Bone marrow (tissue), 2 donors: Measurements from ENCODE around the gene FGD1.

ENCODE experiments used
- DNase-seq, 2 donors: peaks; one replicate each; lab custom pipeline; 2025; lab: John Stamatoyannopoulos, UW

FGD1 gene

DNA sequence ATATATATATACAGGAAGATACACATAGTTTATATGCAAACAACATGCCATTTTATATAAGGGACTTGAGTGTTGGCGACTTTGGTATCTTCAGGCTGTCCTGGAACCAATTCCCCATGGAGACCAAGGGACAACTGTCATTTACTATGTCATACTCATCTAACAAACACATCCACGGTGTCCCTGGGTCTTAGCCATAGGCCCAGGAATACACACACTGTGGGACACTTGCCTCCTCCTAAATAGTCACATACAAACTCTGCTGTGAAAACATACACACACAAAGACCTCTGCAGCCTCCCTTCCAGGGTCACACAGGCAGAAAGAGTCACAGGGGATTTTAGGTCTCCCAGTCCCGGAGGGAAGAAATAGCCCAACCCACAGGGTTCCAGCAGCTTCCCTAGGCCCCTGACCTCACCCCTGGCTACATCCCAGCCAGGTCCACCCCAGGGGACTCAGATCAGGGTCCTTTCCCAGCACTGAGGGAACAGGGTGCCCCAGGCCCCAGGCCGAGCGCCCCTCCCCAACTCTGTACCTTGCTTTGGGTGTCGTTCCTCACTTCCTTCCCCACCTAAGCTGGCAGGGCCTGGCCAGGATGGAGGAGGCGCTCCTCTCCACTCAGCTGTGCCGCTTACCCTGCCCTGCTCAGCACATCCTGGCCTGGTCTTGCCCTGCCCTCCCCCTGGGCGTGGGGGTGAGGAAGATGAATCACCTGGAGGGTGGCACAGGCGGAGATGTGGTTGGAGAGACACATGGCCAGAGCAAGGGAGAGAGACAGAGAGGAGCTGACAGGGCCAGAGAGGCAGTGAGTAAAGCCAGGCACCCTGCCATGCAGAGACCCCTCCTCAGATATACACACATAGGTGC is 21.8 kb downstream of the FGD1 start:
- no peak for DNase-seq

DNA sequence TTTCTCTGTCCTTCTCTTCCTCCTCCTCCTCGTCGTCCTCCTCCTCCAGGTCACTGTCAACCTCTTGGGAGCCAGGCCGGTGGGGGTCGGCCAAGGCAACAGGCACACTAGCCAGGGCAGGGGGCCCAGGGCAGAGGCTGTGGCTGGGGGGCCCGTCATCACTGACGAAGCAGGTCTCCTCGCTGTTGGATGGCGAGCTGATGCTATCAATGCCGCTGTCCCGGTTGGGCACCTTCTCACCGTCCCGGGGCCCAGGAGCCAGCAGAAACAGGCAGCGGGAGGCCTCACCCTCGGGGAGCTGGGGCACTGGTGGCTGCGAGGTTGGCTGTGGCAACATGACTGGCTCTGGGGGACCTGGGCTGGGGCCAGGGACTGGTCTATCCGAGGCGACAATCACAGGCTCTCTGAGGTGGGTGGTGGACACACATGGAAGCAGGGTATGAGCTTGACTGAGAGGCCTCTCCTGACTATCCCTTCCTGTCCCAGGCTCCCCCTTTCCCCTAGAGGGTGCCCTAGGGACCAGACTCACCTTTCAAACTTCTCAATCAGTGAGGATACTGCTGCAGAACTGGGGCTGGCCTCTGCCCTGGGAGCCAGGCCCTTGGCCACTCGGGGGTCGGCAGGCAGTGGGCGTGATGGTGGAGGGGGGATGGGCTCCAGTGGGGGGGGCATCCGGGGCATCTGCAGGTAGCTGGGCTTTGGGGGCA is 25.8 kb downstream of the FGD1 start:
- no peak for DNase-seq

DNA sequence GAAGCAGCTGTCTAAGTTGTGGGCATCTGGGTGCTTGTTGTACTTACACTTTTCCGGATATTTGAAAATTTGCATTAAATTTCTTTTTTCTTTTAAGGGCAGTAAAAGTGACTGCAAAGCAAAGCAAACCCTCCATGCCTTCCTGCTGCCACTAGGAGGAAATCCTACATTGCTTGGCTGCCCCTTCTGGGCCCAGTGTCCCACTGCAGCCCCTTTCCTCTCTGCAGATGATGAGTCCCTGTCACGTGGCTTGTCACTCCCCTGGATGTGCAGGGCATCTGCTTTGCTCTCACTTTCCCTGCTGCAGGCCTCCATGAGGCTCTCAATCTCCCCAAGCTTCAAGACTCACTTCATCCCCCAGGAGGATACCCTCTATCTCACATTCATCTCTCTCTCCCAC is 43.1 kb downstream of the FGD1 start:
- DNase-seq, result no peak

DNA sequence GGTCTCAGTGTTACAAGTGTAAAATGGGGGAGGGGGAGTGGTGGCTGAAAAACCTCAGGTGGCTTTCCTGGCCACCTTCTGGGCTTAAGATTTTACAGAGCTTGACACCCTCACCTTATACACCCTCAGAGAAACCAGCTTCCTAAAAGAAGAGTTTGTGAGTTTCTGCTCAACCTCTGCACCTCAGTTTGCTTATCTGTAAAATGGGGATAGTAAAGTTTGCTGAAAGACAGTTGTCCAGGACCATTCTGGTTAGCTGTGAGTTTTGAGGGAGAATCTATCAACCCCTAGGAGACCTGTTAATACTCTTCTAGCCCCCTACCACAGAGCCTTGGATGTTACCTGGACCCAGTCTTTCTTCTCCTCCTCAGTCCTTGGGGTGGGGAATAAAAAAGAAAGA is 46.1 kb downstream of the FGD1 start:
- no peak for DNase-seq

DNA sequence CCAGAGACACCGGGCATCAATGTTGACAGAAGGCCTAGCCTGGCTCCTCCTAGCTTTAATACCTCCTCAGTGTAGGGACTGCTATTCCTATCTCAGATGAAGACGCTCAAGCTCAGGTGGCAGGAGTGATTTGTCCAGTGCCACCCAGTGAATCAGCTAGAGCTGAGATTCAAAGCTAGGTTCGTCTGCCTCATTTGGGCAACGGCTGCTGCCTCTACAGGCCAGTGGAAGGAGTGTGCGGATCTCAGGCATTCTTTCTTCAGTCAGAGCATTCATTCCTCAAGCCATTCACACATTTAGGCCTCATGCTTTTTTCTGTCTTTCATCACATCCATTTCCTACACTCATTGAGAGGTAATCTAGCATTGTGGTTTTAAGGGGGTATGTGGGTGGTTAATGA is 48.6 kb downstream of the FGD1 start:
- no peak for DNase-seq

DNA sequence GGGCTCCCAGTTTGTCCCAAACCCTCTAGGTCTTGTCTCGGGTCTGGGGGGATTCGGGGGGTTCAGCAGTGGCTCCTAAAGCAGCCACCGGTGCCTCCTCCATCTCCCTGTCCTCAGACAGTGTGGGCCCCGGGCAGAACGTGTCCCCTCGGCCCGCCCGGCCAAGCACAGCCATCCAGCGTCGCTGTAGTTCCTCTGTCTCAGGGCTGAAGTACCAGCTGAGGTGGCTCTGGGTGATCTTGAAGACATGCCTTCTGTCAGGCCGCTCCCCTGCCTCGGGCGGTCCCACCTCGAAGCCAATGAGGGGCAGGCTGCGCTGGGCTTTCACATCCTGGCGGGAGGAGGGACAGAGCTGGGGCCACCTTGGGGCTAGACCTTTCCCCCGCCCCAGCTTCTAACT is 50.0 kb downstream of the FGD1 start:
- DNase-seq, result no peak

DNA sequence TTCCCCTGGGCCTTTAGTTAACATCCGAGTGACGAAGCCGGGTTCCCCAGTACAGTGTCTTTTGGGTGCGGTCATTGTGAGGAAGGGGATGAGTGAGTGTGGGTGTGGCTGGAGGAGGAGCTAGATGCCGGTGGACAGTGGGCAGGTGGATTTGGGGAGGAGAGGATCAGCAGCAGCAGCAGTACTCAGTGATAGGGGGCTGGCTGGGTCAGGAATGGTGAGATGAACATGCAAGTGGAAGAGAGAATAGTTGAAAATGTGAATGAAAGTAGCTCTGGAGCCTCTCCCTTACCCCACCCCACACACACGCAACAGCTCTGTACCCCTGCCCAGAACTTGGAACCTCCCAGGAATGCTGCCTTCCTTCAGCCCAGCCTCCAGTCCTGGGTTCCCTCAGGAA is 51.3 kb downstream of the FGD1 start:
- no peak for DNase-seq

DNA sequence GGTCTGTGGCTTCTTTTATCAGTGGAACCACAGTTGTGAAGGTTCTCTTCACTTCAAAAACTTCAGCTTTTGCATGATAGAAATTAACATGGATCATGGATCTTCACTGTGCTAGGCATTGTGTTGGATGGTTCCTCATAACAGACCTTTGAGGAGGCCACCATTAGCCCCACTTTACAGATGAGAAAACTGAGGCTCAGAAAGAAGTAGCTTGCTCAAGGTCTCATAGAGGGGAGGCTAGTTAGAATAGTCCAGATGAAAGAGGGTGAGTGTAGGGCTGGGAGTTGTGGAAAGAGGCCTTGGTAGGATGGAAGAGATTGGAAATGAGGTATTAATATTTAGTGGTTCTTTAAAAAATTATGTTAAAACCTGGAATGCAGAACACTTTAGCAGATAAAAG is 53.2 kb downstream of the FGD1 start:
- DNase-seq, result no peak

DNA sequence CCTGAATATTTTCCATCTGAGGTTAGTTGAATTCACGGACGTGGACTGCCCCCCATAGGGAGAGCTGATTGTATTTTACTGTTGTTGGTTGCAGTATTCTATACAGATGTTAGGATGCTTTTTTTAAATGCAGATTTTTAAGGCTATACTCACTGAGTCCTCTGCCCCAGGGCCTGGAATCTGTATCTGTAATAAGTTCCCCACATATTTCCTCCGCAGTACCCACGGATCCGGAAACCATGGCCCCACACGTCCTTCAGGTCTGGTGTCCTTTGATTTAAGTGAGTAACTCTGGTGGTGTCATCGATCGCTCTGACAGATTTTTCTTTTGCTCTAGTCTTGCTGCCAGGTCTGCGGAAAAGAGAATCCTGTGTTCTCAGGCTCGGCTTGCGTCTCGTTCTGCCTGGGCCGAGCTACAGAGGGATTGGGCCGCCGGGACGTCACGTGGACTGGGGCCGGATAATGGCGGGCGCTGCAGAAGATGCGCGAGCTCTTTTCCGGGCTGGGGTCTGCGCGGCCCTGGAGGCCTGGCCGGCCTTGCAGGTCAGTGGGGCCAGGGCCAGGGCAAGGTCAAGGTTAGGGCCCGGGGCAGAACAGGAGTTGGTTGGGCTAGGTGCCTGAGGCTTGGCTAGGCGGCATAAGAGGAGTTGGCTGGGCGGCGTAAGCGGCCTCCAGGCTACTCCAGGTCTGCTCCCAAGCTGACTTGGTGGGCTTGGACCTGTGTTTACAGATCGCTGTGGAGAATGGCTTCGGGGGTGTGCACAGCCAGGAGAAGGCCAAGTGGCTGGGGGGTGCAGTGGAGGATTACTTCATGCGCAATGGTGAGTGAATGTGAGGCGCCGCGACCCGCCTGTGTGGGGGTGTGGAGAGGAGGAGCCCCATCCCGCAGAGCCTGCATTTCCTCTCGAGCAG is 55.8 kb downstream of the FGD1 start, which contains the start of gene TSR2:
Gene TSR2, plus strand, starts transcription at position 445 of the 912 bp plus-strand sequence. Its CDS starts 18 bp downstream, at position 463.
- DNase-seq, result peak; percentile 18 to 85

DNA sequence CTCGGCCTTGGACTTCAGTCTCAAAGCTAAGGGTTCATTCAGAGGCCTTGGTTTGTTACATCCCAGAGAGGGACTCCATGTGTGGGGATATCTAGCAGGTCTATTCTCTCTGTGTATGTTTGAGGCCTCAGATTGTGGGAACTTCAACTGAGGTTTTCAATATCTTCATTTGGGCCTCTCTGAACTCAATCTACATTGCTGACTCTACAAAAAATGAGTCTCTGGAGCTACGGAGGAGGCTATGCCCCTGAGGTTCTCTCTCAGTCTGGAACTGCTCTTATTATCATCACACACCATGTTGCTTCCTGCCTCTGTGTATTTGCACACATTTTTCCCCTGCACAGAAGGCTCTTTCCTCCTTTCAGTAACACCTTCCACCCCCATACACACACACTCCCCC is 60.9 kb downstream of the FGD1 start:
- no peak for DNase-seq

DNA sequence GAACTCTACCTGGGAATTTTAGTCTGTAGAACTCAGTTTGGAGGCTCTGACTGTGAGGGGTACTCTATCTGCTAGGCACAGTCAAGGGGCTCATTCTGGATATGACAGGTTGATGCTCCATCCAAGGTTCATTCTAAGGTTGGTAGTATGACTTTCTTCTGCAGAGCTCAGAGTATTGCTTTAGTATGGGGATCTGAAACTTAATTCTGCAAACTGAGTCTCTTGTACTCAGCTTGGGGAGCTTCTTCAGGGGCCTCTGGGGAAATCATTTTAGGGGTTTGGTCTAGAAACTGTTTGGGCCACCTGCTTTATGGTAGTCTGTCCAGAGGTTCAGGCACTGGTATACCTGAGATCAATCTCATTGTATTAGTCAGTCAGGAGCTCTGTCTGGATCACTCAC is 65.5 kb downstream of the FGD1 start:
- DNase-seq, result no peak

DNA sequence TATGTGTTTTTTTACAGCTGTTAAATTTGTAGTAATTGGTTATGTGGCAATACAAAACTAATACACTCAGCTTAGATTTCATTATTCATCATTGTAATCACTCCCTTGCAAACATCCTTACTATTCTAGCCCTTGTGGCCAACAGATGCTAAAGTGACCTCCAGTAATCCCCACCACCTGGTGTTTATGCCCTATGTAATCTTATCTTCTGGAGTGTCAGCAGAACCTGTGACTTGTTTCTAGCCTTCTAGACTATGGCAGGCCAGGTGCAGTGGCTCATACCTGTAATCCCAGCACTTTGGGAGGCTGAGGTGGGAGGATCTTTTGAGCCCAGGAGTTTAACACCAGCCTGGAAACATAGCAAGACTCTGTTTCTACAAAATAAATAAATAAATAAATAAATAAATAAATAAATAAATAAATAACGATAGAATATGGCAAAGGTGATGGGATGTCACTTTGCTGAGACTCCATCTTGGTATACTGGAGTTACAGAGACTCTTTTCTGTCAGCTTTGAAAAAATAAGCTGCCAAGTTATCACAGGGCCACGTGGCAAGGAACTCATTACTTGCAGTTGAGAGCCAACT is 68.1 kb downstream of the FGD1 start:
- no peak for DNase-seq

DNA sequence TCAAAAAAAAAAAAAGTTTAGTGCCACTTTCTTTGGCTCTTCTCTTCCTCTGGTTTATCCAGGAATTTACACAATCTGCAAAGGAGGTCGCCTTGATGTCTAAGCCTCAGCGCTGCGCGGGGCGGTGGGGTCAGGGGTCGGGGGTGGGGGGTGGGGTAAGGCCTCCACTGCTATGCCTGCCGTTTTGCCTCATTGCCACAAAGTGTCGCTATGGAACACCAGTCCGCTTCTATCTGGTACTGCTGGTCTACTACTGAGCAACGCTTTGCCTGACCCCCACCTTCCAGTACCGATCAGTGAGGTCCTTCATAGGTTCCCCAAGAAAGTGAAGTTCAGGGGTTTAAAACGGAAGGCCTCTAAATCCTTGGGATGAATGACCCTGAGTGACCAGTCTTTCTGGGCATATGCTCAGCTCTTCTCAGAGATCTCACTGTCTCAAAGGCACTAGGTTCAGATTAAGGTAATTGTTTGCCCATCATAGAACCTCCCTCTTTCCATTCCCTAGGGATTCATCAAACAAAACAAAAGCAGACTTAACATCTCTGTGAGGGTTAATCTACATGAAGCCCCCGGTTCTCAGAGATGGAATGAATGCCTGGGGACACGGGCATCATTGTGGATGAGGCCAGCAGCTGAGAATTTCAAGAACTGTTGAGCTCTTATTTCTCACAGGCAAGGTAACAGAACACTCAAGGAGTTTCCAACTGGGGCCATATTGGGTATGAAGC is 72.7 kb downstream of the FGD1 start:
- peak in 1 of 2 donors; percentile 8 for DNase-seq

DNA sequence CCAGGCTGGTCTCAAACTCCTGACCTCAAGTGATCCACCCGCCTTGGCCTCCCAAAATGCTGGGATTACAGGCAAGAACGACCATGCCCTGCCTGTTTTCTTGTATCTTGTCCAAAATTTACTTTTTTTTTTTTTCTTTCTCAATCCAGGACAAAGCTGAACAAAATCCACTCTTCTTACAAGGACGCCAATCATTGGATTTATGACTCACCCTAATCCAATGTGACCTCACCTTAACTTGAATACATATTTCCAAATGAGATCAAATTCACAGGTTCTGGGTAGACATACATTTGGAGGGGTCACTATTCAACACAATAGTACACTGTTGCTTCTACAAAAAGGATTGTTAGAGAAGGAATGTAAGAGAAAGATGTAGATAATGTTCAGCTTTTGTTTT is 73.9 kb downstream of the FGD1 start:
- no peak for DNase-seq

DNA sequence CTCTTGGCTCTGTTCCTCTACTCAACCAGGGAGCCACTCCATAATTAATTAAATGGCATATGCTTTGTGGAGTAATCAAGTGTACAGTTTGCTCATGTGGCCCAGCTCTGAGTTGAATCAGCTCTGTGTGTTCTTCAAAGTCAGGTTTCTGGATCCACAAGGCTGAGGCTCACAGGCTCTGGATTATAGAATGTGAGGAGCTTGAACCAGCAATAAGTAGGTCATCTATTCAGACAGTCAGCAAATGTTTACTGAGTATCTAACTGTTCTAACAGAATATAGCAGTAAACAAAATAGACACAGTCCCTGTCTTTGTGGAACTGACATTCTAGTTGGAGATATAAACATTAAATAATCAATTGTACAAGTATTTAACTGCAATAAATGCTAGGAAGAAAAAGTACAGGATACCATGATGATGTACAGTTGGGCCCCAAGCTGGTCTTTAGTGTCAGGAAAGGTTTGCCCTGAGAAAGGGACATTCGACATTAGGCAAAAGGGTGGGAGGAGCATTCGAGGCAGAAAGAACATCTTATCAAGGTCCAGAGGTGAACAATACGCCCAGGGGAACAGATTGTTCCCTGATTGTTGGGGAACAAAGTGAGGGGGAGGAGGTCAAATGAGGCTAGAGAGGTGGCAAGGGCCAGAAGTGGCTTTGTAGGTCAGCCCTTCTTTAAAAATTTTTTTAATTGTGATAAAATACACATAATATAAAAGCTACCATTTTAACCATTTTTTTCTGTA is 76.3 kb downstream of the FGD1 start:
- DNase-seq, result no peak

DNA sequence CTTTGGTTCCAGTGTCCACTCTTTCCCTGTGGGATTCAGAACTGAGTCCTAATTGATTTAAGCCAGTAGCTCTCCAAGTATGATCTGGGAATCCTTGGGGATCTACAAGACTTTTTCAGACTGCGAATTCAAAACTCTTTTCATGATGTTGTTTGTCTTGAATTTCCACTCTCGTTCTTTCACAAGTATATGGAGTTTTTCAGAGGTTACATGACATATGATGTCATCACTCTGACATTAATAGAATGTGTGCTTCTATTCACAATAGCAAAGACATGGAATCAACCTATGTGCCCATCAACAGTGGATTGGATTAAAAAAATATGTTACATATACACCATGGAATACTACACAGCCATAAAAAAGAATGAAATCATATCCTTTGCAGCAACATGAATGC is 79.1 kb downstream of the FGD1 start:
- no peak for DNase-seq

DNA sequence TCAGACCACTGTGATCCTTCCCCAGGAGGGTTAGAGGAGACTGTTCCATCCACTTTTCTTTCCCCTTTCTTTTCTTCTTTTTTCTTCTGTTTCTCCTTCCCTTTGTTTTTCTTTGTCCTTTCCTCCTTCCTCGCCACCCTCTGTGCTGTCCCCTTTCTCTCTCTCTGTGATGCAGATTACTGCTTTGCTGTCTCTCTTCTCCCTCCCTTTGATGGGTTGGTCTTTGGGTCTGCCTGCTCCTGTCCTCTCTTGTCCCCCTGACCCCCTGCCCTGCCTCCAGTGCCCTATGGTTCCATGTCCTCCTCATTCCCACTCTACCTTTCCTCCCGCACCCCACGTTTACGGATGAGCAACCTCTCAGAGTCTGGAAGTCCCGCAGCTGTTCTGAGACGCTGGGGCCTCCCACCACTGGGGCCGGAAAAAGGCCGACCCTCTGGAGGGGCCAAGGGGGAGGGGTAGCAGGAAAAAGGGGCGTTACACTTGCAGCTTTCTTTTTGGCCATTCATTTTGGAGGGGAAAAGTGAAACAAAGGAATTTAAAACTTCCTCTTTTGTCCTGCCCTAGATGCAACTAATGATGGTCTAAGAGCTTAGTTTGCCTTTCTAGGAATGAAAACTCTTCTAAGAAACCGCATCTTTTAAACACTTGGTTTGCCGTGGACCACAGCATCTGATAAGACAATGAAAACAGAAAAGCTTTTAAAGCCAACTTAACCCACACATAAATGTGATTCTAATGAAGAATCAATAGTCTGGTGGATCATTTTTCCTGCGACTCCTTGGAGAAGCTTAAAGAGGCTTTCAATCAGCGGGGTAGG is 80.3 kb downstream of the FGD1 start:
- no peak for DNase-seq

DNA sequence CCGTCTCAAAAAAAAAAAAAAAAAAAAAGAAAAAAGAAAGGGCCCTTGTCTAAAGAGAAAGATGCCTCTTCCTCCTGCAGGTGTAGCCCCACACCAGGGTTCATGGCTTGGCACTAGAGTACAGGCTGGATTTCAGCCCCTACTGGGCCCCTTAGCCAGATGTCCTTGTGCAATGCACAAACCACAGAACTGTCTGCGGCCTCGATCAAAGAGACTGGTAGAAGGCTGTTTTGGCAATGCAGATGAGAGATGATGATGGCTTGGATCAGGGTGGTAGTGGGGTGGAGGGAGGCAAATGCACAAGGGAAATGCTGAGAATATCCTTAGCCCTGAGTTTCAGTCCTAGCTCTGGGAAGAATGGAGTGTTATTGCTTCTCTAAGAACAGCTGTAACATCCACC is 82.3 kb downstream of the FGD1 start:
- DNase-seq, result no peak

DNA sequence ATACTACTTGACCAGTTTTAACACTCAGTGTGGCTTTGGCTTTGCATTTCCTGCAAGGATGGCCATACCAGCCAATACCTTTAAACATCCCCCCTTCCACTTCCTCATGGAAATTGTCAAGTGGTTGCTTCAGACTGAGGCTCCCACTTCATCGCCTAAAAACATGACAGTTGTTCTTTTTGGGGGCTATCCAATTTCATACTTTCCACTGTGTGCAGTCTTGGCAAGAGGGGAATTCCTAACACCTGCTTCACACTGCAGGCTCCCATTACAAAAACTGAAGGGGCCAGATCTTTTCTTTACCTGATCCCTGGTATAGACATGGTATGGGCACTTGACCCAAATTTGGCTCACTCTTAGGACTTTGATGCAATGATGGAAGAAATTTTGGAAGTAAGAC is 84.3 kb downstream of the FGD1 start:
- no peak for DNase-seq

DNA sequence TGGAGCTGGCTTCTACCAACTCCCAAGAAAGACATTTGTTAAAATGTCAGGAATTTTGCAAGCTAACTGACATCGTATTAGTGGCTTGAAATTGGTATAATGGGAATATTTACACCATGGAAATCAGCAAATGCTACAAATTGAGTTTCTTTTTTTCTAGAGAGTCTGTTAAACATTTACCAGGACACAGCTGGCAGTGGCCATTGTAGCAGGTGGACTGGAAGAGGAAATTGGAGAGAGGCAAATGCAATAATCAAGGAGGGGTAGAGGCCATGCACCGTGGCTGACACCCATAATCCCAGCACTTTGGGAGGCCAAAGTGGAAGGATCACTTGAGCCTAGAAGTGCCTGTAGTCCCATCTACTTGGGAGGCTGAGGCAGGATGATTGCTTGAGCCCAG is 88.8 kb downstream of the FGD1 start:
- DNase-seq, result no peak
